Stimulated activated CD8-positive, alpha-beta memory T cell treated with anti-CD3 and anti-CD28 coated beads, Interleukin-7, amount 100 ng/mL, for 24 hours (primary cell): ENCODE data around the gene PRKCE.
A peak's percentile ranks its signal among the peaks of the same experiment; 100 is the strongest.

Source experiments
- DNase-seq: peaks from one replicate; pipeline ENCODE4 v3.0.0-alpha.2; 2020; ENCODE audit warnings: low read depth

PRKCE gene

DNA sequence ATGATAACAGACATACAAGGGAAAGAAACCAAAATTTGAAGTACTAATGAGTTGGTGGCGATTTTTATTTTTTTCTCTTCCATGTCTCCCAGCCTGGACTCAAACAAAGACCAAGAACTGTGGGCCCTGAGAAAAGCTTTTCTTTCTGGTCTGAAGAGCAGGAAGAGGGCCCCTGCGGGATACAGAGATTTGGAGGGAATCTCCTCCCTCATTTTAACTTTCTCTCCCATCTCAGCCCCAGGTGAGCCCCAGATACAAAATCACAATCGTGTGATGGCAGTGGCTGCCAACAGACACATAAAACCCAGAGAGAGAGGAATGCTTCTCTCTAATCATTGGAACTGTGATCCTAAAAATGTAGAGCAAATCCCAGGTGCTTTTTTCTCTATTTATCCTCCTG lies 19.5 kb upstream of the PRKCE start:
- DNase-seq = no peak

DNA sequence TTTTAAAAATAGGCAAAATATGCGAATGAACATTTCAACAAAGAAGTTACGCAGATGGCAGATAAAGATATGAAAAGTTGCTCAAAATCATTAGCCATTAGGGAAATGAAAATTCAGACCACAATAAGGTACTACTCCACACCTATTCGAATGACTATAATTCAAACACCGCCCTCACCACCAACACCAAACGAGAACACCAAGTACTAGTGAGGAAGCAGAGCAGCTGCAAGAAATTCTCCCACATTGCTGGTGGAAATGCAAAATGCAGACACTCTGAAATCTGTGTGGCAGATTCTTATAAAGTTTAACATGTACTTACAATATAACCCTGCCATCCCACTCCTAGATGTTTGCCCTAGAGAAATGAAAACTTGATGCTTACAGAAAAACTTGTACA lies 17.3 kb upstream of the PRKCE start:
- DNase-seq = no peak

DNA sequence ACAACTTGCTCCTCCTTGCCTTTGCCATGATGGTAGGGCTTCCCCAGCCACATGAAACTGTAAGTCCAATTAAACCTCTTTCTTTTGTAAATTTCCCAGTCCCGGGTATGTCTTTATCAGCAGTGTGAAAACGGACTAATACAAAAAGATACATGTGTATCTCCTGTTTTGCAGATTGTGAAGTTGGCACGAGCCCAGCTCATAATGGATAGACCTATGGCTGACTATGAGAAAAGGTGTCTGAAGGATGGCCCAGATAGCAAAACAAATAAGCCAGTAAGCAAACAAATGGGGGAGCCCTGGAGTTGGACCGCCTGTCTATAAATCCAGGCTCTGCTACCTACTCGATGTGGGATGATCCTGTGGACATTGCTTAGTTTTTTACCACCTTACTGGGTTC lies 15.5 kb upstream of the PRKCE start:
- no peak for DNase-seq

DNA sequence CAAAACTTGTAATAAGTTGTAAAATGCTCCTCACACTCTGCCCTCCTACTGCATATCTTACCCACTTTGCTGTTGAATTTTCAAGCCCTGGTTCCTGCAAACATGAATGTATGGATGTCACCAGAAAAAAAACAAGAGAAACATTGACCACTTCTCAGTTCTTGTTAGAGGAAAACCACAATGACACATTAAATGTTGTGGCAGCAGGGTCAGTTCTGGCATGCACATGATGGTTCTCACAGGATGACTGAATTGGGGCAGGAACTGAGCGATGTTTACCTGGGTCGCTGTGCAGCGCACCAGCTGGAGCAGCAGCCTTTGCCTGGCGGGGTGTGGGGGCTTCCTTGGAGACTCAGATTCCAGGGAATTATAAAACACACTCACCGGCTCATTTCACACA lies 14.0 kb upstream of the PRKCE start:
- no peak for DNase-seq

DNA sequence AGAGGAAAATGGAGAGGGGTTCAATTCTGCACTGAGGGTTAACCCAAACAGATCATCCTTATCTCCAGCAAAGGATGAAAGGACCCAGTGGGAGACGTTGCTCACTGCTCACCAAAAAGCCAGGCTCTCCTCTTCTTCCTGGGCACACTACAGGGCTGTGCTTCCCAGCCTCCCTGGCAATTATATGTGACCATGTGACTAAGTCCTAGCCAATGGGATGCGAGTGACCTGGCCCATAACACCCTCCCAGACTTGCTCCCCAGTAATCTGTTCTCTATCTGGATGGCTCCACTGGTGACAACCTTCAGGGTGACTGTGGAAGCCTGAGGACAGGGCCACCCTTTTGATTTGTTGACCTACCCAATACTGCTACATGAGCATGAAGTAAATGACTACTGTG lies 10.9 kb upstream of the PRKCE start:
- DNase-seq = no peak

DNA sequence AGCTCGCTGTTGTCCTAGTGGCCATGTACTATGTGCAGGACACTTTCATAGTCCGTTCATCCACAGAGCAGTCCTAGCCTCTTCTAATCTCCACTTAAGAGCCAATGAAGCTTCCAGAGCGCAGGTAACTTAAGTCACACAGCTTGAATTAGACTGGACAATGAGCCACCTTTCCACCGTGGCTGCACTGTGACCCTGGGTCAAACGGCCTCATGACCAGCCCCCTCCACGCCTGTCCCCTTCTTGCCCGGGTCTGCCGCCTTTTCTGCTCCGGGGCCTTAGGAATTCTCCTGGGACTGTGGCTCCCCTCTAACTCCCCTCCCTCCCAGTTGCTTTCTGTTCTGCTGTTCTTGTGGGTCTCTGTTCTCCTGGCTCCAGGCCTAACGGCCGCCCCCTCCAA lies 8.4 kb upstream of the PRKCE start:
- DNase-seq = no peak

DNA sequence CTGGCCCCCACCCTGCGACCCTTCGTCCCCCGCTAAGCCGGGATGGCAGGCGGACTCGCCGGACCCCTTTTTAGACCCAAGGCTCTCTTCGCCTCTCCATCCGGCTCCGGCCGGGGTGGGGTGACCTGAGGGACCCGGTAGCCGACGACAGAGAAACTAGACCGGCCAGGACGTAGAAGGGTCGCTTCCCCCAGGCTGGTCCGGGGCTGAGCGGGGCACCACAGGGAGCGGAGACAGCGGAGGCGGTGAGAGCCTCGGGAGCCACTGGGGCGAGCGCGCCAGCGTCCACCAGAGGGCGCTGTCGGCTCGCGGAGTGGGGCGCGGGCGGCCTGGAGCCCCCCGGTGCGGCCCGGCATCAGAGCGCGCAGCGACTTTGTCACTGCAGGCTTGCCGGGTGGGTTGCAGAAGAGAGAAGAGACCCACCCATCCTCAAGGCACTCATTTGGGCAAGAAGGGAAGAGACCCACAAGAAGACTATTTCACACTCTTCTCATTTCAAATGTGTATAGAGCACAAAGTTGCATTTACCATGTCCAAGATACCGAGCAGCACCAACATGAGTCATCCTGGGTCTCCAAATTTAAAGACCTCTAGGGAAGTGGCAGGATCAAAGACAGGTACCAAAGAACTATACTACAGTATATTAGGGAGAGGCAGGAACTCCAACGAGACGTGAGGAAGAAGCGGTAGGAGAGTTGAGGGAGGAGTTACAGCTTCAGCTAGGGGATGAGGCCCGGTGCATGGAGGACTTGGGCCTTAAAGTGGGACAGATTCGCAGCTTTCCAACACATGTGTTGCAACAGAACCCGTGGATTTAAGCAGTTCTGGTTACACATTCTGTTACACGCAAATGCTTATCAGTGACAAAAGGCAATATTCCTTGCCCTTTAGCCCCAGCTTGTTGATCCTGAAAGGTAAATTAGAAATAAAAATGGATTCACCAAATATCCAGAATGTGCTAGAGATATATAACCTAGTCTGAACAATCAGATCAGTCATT lies 7.6 kb upstream of the PRKCE start:
- DNase-seq = peak; percentile 34

DNA sequence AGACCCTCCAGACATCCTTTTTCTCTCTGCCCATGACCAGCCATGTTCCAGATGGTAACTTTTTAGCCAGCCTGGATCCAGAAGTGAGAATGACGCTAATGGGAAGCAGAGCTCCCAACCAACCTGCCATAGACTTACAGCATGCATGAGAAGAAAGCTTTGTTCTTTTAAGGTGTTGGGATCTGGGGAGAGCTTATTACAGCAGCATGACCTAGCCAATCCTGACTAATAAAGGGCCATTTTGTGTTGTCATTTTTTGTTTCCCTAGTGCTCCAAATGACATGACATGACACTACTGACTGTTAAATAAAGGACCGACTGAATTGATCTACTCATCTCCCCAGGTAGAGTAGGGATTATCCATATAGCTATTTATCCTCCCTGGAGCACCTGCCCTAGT lies 5.2 kb upstream of the PRKCE start:
- DNase-seq = no peak

DNA sequence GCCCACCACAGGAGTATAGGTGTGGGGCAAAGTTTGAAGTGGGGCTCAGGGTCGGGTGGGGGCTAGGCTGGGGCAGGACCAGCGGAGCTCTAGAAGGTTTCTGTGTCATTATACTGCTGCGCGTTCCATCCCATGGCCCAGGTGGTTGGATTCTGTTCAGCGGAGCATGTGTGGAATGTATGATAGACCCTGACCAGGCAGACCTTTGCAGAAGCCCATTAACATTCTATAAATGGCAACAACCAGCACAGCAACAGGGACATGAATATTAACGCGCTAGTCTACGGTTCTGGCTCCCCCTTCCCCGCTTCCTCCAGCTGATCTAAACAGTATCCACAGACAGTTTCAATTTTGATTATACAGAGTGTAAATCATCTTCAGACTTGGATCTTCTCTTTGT lies 4.1 kb upstream of the PRKCE start:
- no peak for DNase-seq

DNA sequence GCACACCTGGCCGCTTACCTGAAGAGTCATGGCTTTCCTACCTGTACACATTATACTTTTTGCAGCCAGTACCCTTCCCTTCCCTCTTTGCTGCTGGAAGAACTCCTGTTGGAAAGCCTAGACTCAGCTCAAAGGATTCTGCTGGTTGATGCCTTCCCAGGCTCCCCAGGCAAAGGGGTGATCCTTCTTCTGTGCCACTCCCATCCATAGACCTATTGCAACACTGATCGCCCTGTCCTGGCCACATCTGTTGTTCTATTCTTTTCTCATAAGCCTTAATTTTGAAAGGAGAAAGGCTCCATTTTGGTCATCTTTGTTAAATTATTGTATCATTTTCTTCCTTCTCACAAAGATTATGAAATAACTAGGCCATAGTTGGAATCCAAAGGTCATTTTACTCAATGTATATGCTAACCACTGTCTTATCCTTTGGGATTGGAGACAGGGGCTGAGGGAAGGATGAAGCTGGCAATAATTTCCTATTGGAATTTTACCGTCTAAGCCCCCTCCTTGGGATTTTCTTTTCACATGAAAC lies 3.4 kb upstream of the PRKCE start:
- no peak for DNase-seq

DNA sequence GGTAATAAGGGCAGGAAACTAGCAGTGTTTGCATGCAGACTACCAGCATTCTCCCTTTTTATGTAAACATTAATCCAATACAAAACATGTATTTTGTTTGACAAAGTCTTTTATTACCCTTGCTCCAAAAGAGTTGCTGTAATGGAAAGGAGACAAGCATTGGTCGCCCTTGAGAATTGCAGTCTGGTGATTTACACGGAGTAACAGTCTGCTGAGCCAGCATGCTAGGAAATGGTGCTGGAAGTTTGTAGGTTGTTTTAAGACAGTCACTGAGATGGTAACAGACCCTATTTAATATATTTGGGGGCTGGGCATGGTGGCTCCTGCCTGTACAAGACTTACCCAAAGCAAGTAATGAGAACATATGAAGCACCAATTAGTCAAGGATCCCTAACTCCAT lies 2.8 kb upstream of the PRKCE start:
- DNase-seq = no peak

DNA sequence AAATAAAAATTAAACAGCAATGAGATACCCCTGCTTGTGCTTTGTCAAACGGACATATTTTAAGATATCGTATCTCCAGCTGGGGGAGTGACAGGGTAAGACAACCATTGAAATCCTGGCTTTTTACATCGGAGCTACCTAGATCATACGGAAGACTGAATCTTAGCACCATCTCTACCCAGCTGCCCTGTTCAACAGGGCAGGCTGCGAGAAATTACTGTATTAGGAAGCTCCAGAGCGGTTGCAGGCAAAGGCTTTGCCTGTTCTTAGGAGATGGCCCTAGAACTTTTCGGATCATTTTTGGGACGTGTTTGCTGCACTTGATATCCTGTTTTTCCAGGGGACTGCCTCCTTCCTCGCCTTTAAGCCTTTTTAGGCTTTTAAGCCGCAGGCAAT lies 2.0 kb upstream of the PRKCE start:
- DNase-seq = no peak

DNA sequence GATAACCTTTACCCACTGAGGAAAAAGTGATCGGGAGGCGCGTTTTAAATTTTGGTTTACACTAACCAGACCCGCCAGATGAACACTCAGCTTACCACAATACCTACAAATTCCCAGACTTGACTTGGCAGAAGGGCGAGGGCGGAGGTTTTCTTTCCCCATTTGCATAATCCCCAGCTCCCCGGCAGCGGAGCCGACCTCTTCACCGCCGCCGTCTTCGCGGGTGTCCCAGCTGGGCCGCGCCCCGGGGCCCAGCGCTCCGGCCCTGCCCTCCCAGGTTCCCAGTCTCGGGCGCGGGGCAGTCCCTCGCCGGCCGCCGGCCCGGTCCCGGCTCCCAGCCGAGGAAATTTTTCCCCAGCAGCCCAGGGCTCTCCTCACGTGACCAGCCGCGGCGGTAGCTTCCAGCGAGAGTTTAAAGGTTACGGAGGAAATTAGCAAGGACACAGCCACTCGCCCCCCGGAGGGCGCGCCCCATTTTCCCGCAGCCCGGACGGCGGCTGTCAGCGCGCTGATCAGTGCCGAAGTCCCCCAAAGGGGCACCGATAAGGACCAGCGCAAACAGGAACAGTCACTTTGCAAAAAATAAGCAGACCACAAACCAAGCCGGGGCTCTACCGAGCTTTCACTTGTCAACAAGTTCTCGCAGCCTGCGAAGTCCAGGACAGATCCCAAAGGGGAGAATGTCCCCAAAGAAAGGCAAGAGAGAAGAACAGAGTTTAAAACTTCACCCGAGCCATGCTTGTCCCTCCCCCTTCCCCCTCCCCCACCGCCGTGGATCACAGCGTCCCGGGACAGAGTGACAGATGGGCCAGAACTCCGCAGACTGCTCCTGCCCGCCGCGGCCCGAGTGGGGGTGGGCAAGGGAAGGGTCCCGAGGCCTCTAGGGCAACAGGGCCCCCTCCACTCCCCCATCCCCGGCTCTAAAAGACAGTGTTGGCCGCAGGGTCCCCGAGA lies 1.3 kb upstream of the PRKCE start:
- peak; percentile 35 for DNase-seq

DNA sequence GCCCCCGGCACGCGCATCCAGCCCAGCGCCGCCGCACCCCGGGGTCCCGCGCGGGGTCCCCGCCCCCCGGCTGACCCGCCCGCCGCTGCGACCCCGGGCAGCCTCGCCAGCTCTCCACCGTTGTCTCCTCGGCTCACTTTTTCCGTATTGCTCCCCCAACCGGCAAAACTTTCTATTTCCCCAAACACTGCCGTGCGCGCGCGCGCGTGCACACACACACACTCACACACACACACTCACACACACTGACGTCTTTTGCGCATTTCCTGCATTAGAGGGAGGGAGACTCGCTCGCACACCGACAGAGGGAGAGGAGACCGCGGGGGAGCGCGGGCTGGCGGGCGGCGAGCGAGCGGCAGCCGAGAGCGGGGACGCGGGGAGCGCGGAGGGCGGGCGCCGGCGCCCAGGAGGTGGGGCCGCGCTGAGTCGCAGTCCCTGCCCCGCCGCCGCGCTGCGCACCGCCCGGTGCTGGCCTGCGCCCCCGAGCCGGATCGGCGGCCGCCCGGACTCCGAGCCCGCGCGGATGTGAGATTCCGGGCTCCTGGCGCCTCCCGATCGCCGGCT lies 542 bp upstream of the PRKCE start:
- DNase-seq = peak; percentile 75

DNA sequence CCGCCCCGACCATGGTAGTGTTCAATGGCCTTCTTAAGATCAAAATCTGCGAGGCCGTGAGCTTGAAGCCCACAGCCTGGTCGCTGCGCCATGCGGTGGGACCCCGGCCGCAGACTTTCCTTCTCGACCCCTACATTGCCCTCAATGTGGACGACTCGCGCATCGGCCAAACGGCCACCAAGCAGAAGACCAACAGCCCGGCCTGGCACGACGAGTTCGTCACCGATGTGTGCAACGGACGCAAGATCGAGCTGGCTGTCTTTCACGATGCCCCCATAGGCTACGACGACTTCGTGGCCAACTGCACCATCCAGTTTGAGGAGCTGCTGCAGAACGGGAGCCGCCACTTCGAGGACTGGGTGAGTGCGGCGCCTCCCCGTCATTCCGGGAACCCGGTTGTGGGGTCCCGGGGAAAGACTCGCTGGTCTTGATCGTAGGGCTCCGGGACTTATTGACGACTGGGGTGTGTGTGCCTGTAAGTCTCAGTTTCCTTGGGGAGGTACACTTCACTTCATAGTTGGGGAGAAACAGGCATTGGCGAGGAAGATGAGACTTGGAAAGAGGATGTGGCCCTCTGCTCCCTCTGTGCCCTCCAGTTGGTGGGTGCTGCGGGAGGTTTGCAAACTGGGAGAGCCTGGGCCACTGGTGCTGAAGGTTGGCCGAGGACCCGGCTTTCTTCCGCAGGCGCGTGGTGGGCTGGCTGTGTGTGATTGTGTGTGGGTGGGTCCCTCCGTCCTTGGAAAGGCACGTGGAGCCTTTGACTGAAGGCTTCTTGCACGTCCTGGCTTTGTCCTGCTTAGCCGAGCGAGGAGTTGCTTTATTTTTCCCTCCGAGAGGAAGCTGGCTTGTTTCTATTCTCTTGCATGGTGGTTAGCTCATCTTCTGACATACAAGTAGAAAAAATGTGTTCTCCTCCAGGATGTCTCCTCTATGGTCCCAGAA lies 886 bp downstream of the PRKCE start:
- DNase-seq = no peak

DNA sequence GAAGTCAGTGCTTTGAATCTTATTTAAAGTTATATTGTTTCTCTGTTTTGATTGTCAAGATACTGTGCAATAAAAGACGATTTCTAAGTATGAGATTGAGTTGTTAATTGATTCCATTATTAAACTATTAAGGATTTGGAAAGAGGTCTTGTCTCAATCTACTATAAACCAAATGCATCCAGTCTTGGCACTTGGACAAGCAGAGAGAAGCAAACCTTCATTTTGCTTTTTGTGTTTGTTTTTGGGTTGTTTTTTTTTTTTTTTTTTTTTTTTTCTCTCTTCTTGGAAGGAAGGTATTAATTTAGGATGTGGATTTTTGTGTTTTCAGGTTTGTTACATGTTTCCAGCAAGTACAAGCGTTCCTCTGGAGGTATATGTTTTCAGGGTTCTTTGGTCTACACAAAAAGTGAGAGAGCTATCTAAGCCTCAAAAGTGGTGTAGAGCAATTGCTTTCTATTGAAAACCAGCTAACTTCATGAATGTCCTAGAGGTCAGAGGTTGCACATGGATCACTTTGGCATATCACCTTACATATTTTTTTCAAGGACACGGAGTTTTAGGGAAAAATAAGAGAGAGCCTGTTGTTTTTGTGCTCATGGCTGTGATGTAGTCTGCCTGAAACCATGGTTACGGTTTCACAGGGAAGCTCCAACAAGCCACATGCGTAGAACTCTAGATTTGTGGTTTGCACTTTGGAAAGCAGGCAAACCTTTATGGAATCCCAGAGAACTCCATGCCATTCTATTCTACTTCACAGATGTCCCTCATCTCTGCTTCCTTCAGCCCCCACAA lies 1.8 kb downstream of the PRKCE start:
- no peak for DNase-seq

DNA sequence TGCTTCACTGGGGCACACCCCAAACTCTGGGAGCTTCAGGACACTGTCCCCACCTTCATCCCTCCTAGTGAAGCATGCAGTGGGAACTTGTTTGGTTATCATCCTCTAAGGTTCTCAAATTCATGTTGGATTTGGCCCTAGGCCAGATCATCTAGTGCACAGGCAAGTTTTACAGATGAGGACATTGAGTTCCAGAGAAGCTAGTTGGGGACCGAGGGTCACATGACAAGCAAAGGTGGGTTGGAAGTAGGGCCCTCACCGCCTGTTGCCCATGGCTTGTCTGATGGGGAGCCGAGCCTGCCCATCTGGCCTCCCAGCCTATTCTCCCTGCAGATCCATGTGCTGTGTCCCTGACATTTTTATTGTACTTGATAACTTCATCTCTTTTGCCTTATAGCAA lies 2.8 kb downstream of the PRKCE start:
- DNase-seq = no peak

DNA sequence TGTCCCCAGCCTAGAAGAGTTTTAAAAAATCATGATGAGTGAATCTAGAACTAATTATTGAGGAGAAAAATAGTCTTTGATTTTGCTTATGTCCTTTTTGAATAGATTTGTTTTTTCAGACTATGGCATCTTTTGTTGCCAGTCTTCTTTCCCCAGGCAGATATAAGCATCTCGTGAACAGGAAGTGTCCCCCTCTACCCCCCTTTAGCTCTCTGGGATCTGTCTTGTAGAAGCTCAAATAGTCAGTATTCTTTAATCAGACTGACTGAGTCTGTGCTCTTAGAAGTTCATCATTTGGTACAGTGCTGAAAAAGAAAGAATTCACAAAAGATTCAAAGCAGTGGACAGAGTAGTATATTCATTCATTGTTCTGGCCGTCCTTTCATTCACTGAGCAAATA lies 10.4 kb downstream of the PRKCE start:
- DNase-seq = no peak

DNA sequence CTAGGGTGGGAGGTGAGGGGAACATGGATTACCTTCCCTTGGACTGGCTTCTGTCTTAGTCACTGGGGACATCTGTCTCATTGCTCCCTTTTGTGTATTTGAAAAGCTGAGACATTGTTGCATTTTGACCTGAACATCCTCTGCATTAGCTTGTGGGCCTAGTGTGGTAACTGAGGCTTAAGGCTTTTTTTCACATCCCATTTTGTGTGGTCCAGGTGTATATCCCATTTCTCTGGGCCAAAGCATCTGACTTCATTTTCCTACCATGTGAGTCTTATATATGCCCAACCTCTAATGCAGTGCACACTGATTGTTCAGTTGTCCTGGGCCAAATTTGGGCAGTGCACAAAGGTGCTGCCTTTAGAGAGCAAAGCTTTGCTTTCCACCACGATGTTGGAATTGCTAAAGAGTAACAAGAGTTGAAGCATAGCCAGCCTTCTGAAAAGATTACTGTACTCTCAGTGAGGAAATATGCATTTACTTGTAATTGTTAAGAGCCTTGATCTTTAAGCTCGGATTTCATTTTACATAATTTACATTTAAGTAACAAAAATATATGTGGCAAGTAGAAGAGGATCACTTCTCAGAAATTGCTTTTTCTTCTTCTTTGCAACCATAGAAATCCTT lies 13.3 kb downstream of the PRKCE start:
- no peak for DNase-seq

DNA sequence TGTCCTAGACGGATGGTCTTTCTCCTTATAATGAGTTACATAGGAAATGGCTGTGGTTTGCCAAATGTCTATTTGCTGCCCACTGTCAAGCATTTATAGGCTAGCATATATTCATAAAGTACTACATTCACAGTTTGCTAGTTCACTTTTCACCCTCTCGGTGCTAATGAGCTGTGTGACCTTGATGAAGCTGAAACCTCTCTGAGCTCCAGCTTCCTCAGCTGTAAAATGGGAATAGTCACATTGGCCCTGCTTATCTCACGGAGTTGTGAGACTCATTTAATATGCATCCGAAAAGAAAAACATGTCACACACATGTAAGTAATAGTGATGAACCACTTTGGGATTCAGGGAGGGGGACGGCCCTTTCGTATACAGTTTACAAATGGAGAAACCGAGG lies 17.0 kb downstream of the PRKCE start:
- no peak for DNase-seq
